Endothelial cell of umbilical vein (primary cell): ENCODE results near the gene ADAM11. TPM values are rescaled to one million over a fixed set of nuclear protein-coding genes. Genes with fewer than 3 reads are reported as not detected.

ENCODE experiments used
- BruUV-seq: library from RNA; stranded (reverse); fragments of 400-500 nt; replicated peaks from 2 replicates; lab custom pipeline; 2021; lab: Mats Ljungman, UMichigan
- CTCF ChIA-PET: fragments of 300-600, 350-600 bp; sonication (Branson Sonifier 250); formaldehyde crosslinking; loops from one replicate; lab custom pipeline; 2021; ENCODE audit warnings: antibody characterized with exemption, inconsistent platforms; lab: Charles Lee
- POLR2A ChIA-PET: fragments of 300-600, 350-600 bp; sonication (Branson Sonifier 250); formaldehyde crosslinking; loops from one replicate; lab custom pipeline; 2021; ENCODE audit warnings: antibody characterized with exemption, inconsistent platforms; lab: Charles Lee
- DNase-seq: peaks from one replicate; pipeline ENCODE4 v3.0.0-alpha.2; 2011; ENCODE audit warnings: low read depth, low spot score
- FAIRE-seq: peaks from 2 replicates; lab custom pipeline; 2011; peaks lifted over from hg19 to GRCh38; lab: Jason Lieb, UNC
- H2AFZ ChIP-seq: 2 replicates; pipeline ENCODE4 v1.6.0; 2012; ENCODE audit warnings: low read depth, low read length, control low read depth, inconsistent platforms
- H3K27ac ChIP-seq: 2 replicates; pipeline ENCODE4 v1.5.1; 2011; ENCODE audit warnings: low read depth, mild to moderate bottlenecking, control low read depth, low read length, moderate library complexity; ENCODE audit not compliant: insufficient read depth
- H3K27me3 ChIP-seq, 2 experiments: 2 replicates each; pipeline versions ENCODE4 v1.6.0 to v1.6.1; 2011; ENCODE audit warnings: low read length in 2 of 2, mixed read lengths in 1 of 2; ENCODE audit not compliant: control insufficient read depth in 2 of 2, insufficient read depth in 2 of 2
- H3K36me3 ChIP-seq, 2 experiments: 2 replicates in 1 of 2; 3 replicates in 1 of 2; pipeline ENCODE4 v1.5.1; 2011; ENCODE audit warnings: low read length in 2 of 2, mild to moderate bottlenecking in 1 of 2, moderate library complexity in 1 of 2; ENCODE audit not compliant: control insufficient read depth in 2 of 2, insufficient read depth in 2 of 2; ENCODE audit errors: extremely low read depth in 1 of 2
- H3K4me1 ChIP-seq: 3 replicates; pipeline ENCODE4 v1.5.1; 2011; ENCODE audit warnings: mild to moderate bottlenecking, low read length; ENCODE audit not compliant: control insufficient read depth, insufficient read depth; ENCODE audit errors: extremely low read depth
- H3K4me2 ChIP-seq: 2 replicates; pipeline ENCODE4 v1.6.1; 2011; ENCODE audit warnings: low read length, control low read depth, mixed read lengths; ENCODE audit not compliant: insufficient read depth
- H3K4me3 ChIP-seq, 3 experiments: fragments of 200-600 bp in 1 of 3; sonication (generic), shearing (Covaris generic) in 1 of 3; replicated peaks in 1 of 3; 2 replicates each; pipeline ENCODE4 v1.5.1; 2011 to 2016; ENCODE audit warnings: control low read depth in 3 of 3, low read length in 3 of 3, mild to moderate bottlenecking in 2 of 3, inconsistent platforms in 1 of 3, low read depth in 1 of 3, moderate library complexity in 1 of 3; ENCODE audit not compliant: insufficient read depth in 1 of 3
- H3K79me2 ChIP-seq: 2 replicates; pipeline ENCODE4 v1.6.0; 2012; ENCODE audit warnings: low read length, inconsistent platforms; ENCODE audit not compliant: control insufficient read depth, insufficient read depth
- H3K9ac ChIP-seq: replicated peaks from 2 replicates; pipeline ENCODE3; 2011; ENCODE audit warnings: low read length, control low read depth; ENCODE audit not compliant: insufficient read depth; ENCODE audit errors: extremely low read depth
- H3K9me1 ChIP-seq: replicated peaks from 3 replicates; pipeline ENCODE4 v1.6.0; 2011; ENCODE audit warnings: mild to moderate bottlenecking, low read length; ENCODE audit not compliant: control insufficient read depth, insufficient read depth; ENCODE audit errors: extremely low read depth
- H3K9me3 ChIP-seq: replicated peaks from 2 replicates; pipeline ENCODE4 v1.5.1; 2012; ENCODE audit warnings: low read length, inconsistent platforms; ENCODE audit not compliant: control insufficient read depth, insufficient read depth
- H4K20me1 ChIP-seq: replicated peaks from 2 replicates; pipeline ENCODE3; 2011; ENCODE audit warnings: mild to moderate bottlenecking, low read length; ENCODE audit not compliant: control insufficient read depth, insufficient read depth; ENCODE audit errors: extremely low read depth
- CTCF ChIP-seq, 2 donors: IDR thresholded peaks; 1 replicate in 1 of 2; 2 replicates in 1 of 2; pipeline ENCODE4 v1.5.1; 2011; ENCODE audit warnings: low read length in 2 of 2, mild to moderate bottlenecking in 2 of 2, moderate library complexity in 2 of 2, control low read depth in 1 of 2, inconsistent platforms in 1 of 2, low read depth in 1 of 2; ENCODE audit not compliant: insufficient read depth in 1 of 2; ENCODE audit errors: extremely low read depth in 1 of 2
- EZH2 ChIP-seq: IDR thresholded peaks from 2 replicates; pipeline ENCODE4 v1.6.1; 2012; ENCODE audit warnings: borderline replicate concordance, low read depth, mild to moderate bottlenecking, moderate library complexity, low read length, inconsistent platforms; ENCODE audit not compliant: severe bottlenecking
- FOS ChIP-seq: IDR thresholded peaks from 2 replicates; pipeline ENCODE4 v1.6.1; 2011; ENCODE audit warnings: mild to moderate bottlenecking, low read length, moderate library complexity, borderline replicate concordance; ENCODE audit not compliant: insufficient read depth
- GATA2 ChIP-seq: IDR thresholded peaks from 2 replicates; pipeline ENCODE4 v1.7.0; 2011; ENCODE audit warnings: low read depth, mild to moderate bottlenecking, moderate library complexity, mixed read lengths, low read length; ENCODE audit not compliant: insufficient read length, insufficient read depth
- JUN ChIP-seq: IDR thresholded peaks from 2 replicates; pipeline ENCODE4 v1.6.1; 2011; ENCODE audit warnings: borderline replicate concordance, low read depth; ENCODE audit not compliant: insufficient read length, insufficient read depth
- MAX ChIP-seq: IDR thresholded peaks from 2 replicates; pipeline ENCODE4 v1.6.1; 2011; ENCODE audit not compliant: insufficient read depth, insufficient read length
- MYC ChIP-seq: IDR thresholded peaks from one replicate; pipeline ENCODE4 v1.6.1; 2011; ENCODE audit warnings: mild to moderate bottlenecking, low read depth, low read length
- POLR2A ChIP-seq: IDR thresholded peaks from 2 replicates; pipeline ENCODE4 v1.6.1; 2012; ENCODE audit warnings: low read depth, mild to moderate bottlenecking, control low read depth, low read length
- POLR2AphosphoS5 ChIP-seq: IDR thresholded peaks from 2 replicates; pipeline ENCODE4 v1.6.1; 2012; ENCODE audit warnings: low read depth, mild to moderate bottlenecking, control low read depth, low read length, moderate library complexity; ENCODE audit not compliant: insufficient read depth
- dilution Hi-C: fragments of 300-500 bp; cut with MboI; formaldehyde crosslinking; loops from one replicate; pipeline ENCODE4 v1.15.0; 2019; ENCODE audit warnings: low sequenced_read_pairs; ENCODE audit not compliant: extremely low pct_ligation_motif_present
- intact Hi-C: fragments of 100-400 bp; cut with micrococcal nuclease; formaldehyde crosslinking; loops from one replicate; pipeline ENCODE4 v1.10.0; 2022
- polyA plus RNA-seq, 4 experiments: library from polyadenylated mRNA; depleted of rRNA in 3 of 4; stranded (reverse) in 3 of 4; unstranded in 1 of 4; fragments of >200 nt; gene quantifications; 2 replicates each; pipeline versions ENCODE4 v1.2.1 to v1.2.3, GENCODE V29; 2011 to 2012; ENCODE audit warnings: missing spikeins in 1 of 4
- total RNA-seq: library from RNA; stranded (reverse); gene quantifications from 2 replicates; pipeline ENCODE4 v1.2.3, GENCODE V29; 2021

Gene ADAM11
- total and polyA plus RNA-seq, 2 donors (not counting 3 experiments of a cell fraction or from before 2014, with no cell fraction given), result 0.71 to 1.1 TPM

DNA sequence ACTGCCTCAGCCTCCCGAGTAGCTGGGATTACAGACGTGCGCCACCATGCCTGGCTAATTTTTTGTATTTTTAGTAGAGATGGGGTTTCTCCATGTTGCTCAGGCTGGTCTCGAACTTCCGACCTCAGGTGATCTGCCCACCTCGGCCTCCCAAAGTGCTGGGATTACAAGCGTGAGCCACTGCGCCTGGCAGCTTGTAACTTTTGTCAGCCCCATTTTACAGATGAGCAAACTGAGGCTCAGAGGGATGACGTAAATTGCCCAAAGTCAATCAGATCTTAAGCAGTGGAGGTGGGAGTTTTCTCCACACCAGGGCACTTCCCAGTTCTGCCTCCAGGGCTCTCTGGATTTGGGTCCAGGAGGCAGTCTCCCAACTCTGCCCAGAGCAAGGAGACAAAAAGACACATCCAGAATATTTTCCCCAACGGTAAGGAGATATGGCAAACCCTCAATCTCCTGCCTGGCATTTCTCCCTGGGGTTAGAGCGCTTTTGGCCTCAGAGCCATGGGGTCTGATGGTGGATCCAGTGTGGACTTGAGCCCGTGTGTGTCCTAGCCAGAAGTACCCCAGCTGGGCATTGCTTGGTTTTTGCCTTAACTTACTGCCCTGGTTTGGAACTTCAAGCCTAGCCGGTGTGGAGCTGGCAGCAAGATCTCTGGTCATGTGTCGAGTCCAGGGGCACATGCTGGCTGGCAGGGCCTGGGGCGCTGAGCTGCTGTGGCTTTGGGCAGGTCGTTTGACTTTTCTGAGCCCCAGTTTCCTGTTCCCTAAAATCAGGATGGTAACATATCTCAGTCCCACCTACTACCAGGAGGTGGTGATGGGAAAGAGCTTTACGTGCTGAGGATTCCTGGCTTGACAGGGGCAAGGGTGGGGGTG lies 3.4 kb downstream of the ADAM11 start:
- FAIRE-seq, result no peak

More for the DNA sequence above, 3.4 kb downstream of the ADAM11 start:
- no peak overlapping the region for H2AFZ ChIP-seq
- H3K4me1 ChIP-seq, result peaks cover 5% of the 10 kb centered on the region
- no peak overlapping the region for H3K27ac ChIP-seq
- no peaks in the 10 kb centered on the region for H3K79me2 ChIP-seq
- ChIA-PET POLR2A (no interaction called here), CTCF (interaction anchor here (1.0 to 4.1 kb wide), 2 partner anchors 11 to 117 kb away, joined by 3 to 15 read pairs; no protein-coding TSS in a partner anchor)
- no peaks in the 10 kb centered on the region for H3K9me1 ChIP-seq
- H3K9ac ChIP-seq, result no peak overlapping the region
- intact Hi-C loops (no loop called here), dilution Hi-C loops (loop anchor here (25.0 kb wide), 1 partner anchor 100 kb away; no protein-coding TSS in a partner anchor)
- H3K9me3 ChIP-seq, result no peaks in the 10 kb centered on the region
- no peaks in the 10 kb centered on the region for H4K20me1 ChIP-seq
- DNase-seq, result no peak
- no peak overlapping the region for H3K4me2 ChIP-seq
- H3K27me3 ChIP-seq, result no peaks in the 10 kb centered on the region
- TF ChIP-seq MYC (no peak), POLR2A (no peak), FOS (no peak), MAX (no peak), JUN (no peak), POLR2AphosphoS5 (no peak), CTCF (IDR thresholded peaks at IDR 0.05; ENCODE audit: extremely low read depth in 1 of 2, insufficient read depth in 1 of 2, low read depth in 1 of 2, low read length in 2 of 2) (no peak), GATA2 (no peak), EZH2 (no peak)
- H3K36me3 ChIP-seq, result no peaks in the 10 kb centered on the region
- no TSS peak for BruUV-seq
- H3K4me3 ChIP-seq, result no peak overlapping the region
